ENCODE measurements around the gene RETREG1.

Gene RETREG1

DNA sequence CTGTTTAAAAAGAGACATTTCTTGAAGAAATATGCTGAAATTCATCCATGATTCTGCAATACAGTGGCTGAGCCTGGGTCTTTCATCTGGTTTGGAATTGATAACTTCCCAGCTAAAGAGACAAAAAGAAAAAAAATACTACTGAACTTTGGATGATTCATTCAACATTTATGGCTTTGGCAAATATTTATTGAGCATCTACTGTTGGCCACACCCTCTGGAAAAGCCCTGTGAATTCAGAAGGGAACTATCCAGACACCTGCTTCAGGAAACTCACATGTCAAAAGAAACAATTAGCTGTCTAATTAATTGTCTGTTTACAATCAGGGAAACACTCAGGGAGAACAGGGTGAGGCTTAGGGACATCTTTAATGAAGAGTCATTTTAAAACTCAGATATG lies 133.4 kb downstream of the RETREG1 start:
- no peak for DNase-seq (ENCODE audit: low read depth in 1 of 2, low spot score in 1 of 2)
- TF ChIP-seq POLR2AphosphoS5 (IDR thresholded peaks at IDR 0.05; ENCODE audit: low read depth) (no peak), SPI1 (IDR thresholded peaks at IDR 0.05; ENCODE audit: borderline replicate concordance, low read depth) (no peak), GABPA (IDR thresholded peaks at IDR 0.05; ENCODE audit: low read depth) (no peak), CTCF (IDR thresholded peaks at IDR 0.05; ENCODE audit: insufficient read depth, low read length) (no peak)
- TF ChIP-seq, protein P1, sequence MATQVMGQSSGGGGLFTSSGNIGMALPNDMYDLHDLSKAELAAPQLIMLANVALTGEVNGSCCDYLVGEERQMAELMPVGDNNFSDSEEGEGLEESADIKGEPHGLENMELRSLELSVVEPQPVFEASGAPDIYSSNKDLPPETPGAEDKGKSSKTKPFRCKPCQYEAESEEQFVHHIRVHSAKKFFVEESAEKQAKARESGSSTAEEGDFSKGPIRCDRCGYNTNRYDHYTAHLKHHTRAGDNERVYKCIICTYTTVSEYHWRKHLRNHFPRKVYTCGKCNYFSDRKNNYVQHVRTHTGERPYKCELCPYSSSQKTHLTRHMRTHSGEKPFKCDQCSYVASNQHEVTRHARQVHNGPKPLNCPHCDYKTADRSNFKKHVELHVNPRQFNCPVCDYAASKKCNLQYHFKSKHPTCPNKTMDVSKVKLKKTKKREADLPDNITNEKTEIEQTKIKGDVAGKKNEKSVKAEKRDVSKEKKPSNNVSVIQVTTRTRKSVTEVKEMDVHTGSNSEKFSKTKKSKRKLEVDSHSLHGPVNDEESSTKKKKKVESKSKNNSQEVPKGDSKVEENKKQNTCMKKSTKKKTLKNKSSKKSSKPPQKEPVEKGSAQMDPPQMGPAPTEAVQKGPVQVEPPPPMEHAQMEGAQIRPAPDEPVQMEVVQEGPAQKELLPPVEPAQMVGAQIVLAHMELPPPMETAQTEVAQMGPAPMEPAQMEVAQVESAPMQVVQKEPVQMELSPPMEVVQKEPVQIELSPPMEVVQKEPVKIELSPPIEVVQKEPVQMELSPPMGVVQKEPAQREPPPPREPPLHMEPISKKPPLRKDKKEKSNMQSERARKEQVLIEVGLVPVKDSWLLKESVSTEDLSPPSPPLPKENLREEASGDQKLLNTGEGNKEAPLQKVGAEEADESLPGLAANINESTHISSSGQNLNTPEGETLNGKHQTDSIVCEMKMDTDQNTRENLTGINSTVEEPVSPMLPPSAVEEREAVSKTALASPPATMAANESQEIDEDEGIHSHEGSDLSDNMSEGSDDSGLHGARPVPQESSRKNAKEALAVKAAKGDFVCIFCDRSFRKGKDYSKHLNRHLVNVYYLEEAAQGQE (IDR thresholded peaks at IDR 0.05; ENCODE audit: insufficient replicate concordance, low read depth): no peak
- no peaks in the 10 kb centered on the region for H3K27me3 ChIP-seq (ENCODE audit: insufficient read depth, poor library complexity, severe bottlenecking)
- no peak overlapping the region for H3K4me3 ChIP-seq (replicated peaks; ENCODE audit: insufficient read depth, low read length)
- no peak overlapping the region for H3K27ac ChIP-seq (replicated peaks)

- H3K27me3 ChIP-seq (ENCODE audit: insufficient read depth, poor library complexity, severe bottlenecking): no peaks in the 10 kb centered on the region
- no peak for TF ChIP-seq GABPA (IDR thresholded peaks at IDR 0.05; ENCODE audit: low read depth)
- TF ChIP-seq SPI1 (IDR thresholded peaks at IDR 0.05; ENCODE audit: borderline replicate concordance, low read depth): no peak
- no peak overlapping the region for H3K4me3 ChIP-seq (replicated peaks; ENCODE audit: insufficient read depth, low read length)
- no peak for DNase-seq (ENCODE audit: low read depth in 1 of 2, low spot score in 1 of 2)
- H3K27ac ChIP-seq (replicated peaks): no peak overlapping the region
Observed at GRCh38 chr5:16482891-16483290, 133.9 kb downstream of the RETREG1 start.

GRCh38 chr5:16480821-16481538 lies 135.8 kb downstream of the RETREG1 start:
- Histone ChIP-seq H3K4me3 (replicated peaks; ENCODE audit: insufficient read depth, low read length) (no peak overlapping the region), H3K27ac (replicated peaks) (no peak overlapping the region), H3K27me3 (ENCODE audit: insufficient read depth, poor library complexity, severe bottlenecking) (no peaks in the 10 kb centered on the region)
- no peak for DNase-seq (ENCODE audit: low read depth in 1 of 2, low spot score in 1 of 2)
- TF ChIP-seq, protein P1 (IDR thresholded peaks at IDR 0.05; ENCODE audit: insufficient replicate concordance, low read depth): no peak
- TF ChIP-seq SPI1 (IDR thresholded peaks at IDR 0.05; ENCODE audit: borderline replicate concordance, low read depth) (no peak), POLR2AphosphoS5 (IDR thresholded peaks at IDR 0.05; ENCODE audit: low read depth) (no peak), CTCF (IDR thresholded peaks at IDR 0.05; ENCODE audit: insufficient read depth, low read length) (no peak), GABPA (IDR thresholded peaks at IDR 0.05; ENCODE audit: low read depth) (no peak)

- no peak overlapping the region for H3K4me3 ChIP-seq (replicated peaks; ENCODE audit: insufficient read depth, low read length)
- DNase-seq (ENCODE audit: low read depth in 1 of 2, low spot score in 1 of 2): no peak
- no peak overlapping the region for H3K27ac ChIP-seq (replicated peaks)
- H3K27me3 ChIP-seq (ENCODE audit: insufficient read depth, poor library complexity, severe bottlenecking): no peaks in the 10 kb centered on the region
- TF ChIP-seq CTCF (IDR thresholded peaks at IDR 0.05; ENCODE audit: insufficient read depth, low read length) (no peak), SPI1 (IDR thresholded peaks at IDR 0.05; ENCODE audit: borderline replicate concordance, low read depth) (no peak), GABPA (IDR thresholded peaks at IDR 0.05; ENCODE audit: low read depth) (no peak), POLR2AphosphoS5 (IDR thresholded peaks at IDR 0.05; ENCODE audit: low read depth) (no peak)
- TF ChIP-seq, protein P1 (IDR thresholded peaks at IDR 0.05; ENCODE audit: insufficient replicate concordance, low read depth): no peak
Observed at GRCh38 chr5:16480144-16480543, 136.7 kb downstream of the RETREG1 start.

Data from HL-60 (cell line).